HG02870 (cell line): ENCODE results near the gene TTF2.
A peak's percentile ranks its signal among the peaks of the same experiment; 100 is the strongest.

ENCODE experiments used
- ATAC-seq: cut with Tn5 transposase; IDR thresholded peaks from one replicate; pipeline ENCODE4 v1.9.1; 2021; ENCODE audit warnings: mild to moderate bottlenecking, moderate library complexity; ENCODE audit not compliant: unreplicated experiment

The TTF2 gene

DNA sequence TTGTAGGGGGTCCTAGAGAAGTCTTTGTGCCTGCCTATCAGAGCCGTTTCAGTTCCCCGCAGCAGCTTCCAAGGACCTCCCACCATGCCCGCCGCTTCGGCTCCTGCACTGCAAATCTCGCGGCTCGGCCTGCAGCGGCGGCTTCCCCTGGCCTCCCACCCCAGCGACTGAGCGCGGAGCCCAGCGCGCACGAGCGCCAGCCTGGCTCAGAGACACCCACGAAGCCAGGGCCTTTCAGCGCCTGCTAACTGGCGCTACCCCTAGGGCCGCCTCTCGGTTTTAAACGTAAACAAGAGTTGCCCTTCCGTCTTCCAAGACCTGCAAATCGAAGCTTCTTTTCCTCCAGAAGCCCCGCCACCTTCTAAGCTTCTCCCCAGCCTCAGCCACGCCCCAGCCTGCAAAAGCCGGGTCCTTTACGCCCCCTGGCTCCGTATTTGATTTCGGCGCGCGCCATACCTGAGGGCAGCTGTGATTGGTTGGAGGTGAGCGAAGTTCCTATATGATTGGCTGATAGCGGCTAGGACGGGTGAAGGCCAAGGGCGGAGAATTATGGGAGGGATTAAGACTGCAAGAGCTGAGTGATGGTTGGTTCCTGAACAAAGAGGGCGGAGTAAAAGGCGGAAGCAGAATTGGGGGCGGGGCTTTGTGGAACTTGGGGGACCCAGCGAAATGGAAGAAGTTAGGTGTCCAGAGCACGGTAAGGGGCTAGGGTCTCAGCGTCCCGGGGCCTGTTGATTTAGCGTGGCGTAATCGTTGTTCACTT is at the start of gene TTF2:
TTF2 (plus strand) TSS at position 649 of the 763 bp plus-strand sequence; CDS start at position 670, 21 bp downstream.
- ATAC-seq, result peak; percentile 91

DNA sequence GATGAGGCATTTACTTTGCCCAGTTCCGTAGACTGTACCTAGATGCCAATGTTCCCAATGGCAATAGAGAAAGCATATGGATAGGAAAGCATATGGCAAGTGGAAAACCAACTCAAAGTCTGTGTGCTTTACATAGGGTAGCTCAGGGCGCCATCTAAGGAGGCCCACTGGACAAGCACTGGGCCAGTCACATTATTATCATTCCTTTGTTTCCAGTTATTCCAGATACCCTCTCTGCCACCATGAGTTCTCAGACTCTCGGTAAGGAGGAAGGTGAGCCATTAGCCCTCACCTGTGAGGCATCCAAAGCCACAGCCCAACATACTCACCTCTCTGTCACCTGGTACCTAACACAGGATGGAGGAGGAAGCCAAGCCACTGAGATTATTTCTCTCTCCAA is 48.8 kb upstream of the TTF2 start:
- ATAC-seq, result no peak

DNA sequence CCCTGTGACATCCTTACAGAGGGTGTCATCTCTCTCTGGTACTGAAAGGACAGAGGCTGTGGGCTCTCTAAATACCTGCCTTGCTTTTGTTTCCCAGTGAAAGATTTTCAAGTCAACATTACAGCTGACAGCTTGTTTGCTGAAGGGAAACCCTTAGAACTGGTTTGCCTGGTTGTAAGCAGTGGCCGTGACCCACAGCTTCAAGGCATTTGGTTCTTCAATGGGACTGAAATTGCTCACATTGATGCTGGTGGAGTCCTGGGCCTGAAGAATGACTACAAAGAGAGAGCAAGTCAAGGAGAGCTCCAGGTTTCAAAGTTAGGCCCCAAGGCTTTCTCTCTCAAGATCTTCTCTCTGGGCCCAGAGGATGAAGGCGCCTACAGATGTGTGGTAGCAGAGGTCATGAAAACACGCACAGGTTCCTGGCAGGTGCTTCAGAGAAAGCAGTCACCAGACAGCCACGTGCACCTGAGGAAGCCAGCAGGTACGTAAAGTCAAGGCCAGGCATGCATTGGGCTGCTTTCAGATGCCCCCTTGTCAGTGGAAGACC is 46.7 kb upstream of the TTF2 start:
- no peak for ATAC-seq

DNA sequence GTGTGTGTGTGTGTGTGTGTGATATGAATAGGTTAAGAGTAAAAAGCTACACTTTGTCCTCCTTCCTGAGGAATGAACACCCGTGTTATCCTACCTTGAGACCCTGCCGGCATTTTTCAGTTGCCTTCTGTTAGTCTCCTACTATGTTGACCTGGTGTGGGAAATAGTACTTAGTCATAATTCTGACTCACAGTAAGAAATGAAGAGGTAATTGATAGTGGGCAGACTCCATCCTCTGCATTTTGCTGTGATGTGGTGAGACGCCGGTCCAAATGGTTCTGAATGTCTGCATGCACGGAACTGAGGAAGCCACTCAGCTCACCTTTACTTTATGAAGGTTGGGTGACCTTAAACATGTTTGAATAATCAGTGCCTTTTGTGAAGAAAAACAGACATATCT is 45.9 kb upstream of the TTF2 start:
- no peak for ATAC-seq

DNA sequence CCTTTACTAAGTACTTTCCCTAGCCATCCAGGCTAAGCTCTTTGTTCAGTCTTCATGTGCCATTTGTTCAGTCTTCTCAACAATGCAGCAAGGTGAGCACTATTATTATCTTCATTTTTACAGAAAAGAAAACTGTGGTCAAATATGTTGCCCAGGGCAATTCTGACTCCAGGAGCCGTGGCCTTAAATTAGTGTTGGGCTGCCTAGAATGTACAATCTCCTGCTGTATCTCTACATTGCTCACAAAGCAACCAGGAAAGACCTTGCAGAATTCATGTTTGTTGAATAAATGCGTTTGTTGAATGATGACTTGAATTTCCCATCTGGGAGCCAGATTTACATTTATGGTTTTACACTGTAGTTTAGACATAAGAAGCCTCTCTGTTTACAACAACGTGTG is 44.4 kb upstream of the TTF2 start:
- ATAC-seq, result no peak

DNA sequence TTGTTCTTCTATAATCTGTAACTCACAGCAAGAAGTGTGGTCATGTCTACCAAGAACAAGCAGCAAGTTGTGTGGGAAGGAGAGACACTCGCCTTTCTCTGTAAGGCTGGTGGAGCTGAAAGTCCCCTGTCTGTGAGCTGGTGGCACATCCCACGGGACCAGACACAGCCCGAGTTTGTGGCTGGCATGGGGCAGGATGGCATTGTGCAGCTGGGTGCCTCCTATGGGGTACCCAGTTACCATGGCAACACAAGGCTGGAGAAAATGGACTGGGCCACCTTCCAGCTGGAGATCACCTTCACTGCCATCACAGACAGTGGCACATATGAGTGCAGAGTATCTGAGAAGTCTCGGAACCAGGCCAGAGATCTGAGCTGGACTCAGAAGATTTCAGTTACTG is 43.1 kb upstream of the TTF2 start:
- ATAC-seq, result no peak

DNA sequence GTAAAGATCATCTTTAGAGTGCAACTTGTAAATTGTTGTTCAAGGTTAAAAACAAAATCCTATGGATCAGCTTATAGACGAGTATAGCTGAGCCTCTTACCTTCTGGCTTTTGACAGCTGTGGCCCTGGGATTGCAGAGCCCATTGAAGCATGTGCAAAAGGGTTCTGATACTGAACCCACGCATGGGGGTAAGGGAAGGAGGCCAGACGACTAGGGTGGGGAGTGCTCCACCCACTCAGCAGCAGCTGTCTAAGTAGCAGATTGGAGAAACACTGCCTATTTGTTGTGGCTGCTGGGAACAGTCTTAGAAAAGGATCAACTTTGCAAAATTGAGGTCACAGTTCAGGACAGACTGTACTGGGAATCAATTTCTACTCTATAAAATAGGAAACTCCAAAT is 42.5 kb upstream of the TTF2 start:
- peak; percentile 72 for ATAC-seq

DNA sequence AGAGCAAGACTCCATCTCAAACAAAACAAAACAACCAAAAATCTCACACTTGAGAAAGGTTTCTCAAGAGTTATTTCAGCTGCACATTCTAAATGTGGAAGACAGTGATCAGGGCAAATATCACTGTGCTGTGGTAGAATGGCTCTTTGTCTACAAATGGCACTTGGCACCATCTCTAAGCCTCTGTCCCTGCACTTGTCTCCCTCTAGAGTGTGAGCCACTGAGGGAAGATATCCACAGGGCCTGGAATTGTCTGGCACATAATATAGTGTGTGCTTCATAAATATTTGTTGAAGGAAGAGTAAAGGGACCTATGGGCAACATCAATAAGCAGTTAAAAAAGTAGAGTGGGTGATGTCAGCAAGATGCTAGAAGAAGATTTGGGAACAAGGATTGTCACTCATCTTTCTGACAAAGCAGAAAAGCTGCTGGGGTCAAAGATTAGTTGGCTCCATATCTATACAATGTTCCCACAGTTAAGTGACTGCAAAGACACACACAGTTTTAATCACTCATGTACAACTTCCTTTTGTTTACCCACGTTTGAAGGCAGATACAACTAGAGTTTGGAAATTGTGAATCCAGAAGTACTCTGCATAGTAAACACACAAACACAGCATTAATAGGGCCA is 39.5 kb upstream of the TTF2 start:
- no peak for ATAC-seq

DNA sequence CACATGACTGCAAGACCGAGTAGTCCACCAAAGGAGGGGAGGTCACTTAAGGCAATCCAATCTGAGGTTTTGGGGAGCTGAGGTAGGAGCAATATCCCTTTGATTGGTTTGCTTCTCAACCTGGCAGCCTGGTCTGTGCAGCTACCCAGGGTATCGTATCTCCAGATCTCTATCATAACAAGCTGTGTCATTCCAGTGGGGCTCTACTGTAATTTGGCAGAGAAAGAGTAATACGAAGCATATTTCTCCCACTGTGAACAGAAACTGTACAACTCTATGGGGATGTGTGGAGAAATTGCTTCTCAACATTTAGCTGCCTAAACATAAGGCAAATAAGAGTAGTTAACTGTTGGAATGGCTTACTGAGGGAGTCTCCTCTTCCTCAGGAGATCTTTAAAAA is 38.0 kb upstream of the TTF2 start:
- no peak for ATAC-seq

DNA sequence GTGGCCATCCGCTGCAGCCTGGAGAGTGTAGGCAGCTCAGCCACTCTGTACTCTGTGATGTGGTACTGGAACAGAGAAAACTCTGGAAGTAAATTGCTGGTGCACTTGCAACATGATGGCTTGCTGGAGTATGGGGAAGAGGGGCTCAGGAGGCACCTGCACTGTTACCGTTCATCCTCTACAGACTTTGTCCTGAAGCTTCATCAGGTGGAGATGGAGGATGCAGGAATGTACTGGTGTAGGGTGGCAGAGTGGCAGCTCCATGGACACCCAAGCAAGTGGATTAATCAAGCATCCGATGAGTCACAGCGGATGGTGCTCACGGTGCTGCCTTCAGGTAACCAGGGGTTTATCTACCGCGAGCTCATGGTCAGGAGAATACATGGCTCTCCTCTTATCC is 34.6 kb upstream of the TTF2 start:
- no peak for ATAC-seq

DNA sequence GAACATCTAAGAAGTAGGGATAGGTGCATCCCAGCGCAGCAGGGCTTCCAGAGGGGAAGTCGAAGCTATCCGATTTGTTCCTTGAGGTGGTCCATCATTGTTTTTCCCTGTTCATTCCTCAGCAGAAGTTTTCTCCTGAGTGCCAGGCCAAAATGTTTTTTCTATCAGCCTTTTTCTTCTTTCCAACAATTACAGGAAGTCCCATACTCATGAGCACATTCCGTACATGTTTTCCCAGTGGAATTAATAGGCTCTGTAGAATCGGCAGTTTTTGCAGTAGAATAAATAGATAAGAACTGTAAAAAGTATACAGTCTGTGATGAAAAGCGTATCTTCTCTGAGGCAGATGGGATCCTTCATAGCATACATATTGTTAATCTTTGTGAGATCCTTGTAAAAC is 33.8 kb upstream of the TTF2 start:
- no peak for ATAC-seq

DNA sequence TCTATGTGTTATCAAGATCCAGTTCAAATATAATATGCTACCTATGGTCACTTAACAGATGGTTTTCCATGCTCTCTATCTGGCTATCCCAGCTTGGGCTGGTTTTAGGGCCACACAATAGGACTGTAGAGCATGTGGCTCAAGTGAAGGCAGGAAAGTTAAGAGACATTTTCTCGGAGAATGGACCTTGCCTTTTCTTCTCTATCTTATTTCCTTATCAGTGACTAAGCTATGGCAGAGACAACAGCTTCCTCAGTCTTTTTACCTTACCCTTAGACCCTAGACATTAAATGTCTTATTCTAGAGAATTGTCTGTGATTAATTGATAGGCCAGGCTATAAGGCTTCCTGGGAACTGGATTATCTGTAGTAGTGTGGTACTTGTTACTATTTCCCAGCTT is 30.4 kb upstream of the TTF2 start:
- no peak for ATAC-seq

DNA sequence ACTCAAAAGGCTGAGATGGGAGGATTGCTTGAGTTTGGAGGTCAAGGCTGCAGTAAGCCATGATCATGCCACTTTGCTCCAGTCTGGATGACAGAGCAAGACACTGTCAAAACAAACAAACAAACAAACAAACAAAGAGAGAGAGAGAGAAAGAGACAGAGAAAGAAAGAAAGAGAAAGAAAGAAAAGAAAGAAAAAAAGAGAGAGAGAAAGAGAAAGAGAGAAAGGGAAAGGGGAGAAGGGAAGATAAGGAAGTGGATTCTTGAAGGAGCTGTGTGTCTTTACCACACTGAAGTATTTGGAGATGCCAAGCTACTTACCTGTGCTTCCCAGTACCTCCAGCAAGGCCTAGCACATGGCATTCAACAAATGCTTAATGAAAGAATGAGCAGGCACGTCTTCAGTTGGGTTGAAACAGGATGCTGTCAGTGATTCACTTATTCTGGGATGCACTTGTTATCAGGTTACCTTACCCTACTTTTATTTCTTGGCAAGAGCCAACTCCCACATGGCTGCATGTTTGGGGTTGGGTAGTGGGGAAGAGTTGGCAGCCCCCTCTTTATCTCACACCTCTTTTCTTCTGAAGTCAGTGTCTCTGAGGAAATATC is 29.8 kb upstream of the TTF2 start:
- no peak for ATAC-seq

DNA sequence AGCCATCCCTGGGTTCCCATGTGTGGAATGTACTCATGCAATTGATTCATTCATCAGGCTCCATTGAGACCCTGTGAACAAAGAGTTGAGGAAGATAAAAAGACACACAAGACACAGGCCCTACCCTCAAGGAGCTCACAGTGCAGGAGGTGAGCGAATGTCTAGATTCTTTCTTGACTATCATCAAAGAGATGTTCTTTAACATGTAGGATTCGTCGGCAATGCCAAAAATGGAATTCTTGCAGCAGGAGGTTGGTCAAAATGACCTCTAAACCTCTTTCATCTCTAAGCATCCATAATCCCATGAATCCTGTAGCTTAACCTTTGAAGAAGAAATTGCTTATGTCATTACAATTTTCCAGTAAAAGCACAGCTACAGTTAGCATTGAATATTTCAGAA is 27.9 kb upstream of the TTF2 start:
- no peak for ATAC-seq

DNA sequence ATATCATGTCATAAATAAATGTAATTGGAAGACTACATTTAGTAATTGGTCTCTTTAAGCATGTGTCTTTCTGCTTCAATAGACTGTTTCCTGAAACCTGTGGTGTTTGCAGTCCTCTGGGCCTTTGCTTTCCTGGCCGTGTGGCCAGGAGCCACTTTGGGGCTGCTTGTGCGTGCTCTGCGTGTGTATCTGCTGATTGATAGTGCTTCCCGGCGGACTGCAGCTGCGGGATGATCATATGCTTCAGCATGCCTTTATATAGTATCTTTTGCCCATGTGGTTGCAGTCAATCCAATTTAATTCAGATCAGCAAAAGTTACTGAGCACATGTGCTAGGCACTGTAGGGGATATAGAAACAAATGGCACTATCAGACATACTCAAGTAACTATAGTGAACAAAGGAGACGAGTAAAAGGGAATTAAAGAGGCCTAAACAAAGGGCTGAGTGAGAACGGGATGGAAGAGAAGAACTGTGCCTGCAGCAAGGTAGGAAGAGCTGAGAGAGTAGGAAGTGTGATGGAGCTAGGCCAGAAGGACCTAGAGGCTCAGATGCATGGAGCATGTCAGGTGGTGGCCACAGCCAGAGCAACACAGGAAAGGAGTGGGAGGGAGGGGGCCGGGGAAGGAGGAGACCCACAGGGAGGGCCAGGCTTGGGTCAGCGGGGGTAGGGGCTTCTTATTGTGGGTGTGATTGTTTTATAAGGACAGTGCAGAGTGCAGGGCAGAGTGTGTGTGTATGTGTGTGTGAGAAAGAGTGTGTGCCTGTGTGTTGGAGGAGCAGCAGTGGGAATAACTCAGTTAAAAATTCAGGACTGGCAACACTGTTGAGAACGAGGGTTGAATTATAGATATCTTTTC is 27.2 kb upstream of the TTF2 start:
- ATAC-seq, result no peak

DNA sequence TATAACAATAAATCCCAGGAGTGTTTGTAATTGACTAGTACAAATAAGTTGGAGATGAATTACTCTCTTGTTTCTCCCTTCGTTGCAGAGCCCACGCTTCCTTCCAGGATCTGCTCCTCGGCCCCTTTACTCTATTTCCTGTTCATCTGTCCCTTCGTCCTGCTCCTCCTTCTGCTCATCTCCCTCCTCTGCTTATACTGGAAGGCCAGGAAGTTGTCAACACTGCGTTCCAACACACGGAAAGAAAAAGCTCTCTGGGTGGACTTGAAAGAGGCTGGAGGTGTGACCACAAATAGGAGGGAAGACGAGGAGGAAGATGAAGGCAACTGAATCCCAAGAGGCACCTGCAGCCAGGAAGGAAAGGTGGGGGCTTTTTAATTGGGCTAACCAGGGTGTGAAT is 26.4 kb upstream of the TTF2 start:
- ATAC-seq, result no peak

DNA sequence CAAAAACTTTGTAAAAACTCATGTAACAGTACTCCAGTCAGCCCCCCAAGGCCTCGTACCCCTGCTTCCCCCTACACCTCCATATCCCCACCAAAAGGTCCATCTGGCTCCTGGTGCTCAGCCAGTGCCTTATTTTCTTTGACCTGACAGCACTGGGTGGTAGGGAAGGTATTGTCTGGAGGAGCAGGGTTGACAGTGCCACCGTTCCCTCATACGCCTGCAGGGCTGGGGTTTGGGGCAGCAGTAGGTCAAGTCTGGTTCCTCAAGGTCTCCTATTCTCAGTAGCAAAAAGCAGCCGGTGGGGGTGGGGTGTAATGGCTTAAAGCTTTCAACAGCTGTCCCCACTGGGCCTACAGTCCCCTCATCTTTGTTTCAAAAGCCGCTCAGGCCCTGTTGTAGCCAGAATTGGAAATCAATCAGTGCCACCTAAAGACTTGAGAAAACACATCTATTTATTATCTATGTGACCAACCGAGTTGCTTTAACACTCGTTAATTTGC is 25.3 kb upstream of the TTF2 start:
- ATAC-seq, result no peak

DNA sequence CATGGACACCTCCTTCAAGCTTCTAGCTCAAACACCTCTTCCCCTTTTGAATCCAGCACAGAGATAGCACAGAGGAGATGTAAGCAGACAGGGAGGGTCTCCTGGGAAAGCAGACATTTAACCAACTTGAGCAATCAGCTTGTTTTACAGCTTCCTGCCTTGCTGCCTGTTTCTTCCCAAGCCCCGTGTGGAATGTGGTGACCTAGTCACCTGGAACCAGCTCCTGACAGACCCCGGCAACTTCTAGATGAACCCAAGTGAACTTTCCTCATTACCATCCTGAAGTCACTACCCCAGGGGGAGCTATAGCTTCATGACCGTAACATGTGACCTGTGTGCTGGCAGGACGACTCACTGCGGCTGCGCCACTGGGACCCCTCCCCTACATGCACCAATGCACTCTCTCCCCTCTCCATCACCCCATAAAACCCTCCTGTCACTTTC is 24.1 kb upstream of the TTF2 start:
- ATAC-seq, result no peak

DNA sequence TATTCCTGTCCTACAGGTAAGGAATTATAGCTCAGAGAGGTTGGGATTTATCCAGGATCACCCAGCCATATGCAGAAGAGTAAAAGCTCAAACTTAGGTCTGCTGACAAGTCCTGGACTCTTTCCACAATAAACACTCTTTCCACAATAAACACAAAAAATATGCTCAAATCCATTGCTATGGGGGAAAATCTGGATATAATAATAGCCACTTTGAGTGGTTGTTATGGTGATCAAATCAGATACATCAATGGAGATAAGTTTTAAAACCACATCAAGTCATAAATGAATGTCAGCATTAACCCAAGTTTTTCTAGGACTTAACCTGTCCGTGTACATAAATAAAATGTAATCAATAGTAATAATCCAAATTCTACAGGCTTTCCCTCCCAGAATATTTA is 22.3 kb upstream of the TTF2 start:
- no peak for ATAC-seq

DNA sequence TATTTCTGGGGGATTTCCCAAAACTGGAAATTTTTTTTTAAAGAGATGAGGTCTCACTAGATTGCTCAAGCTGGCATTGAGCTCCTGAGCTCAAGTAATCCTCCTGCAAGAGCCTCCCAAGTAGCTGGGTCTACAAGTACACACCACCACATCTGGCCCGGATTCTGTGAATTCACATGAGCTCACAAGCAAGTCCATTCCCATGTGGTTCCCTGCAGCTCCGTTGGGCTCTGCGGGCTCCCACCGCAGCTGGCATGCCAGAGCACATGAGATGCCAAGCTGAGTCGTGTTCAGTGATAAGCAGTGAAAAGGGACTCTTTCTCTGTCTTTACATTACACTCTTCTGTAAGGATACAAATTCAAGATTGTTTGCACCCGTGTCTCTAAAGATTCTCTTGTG is 21.9 kb upstream of the TTF2 start:
- ATAC-seq, result no peak

DNA sequence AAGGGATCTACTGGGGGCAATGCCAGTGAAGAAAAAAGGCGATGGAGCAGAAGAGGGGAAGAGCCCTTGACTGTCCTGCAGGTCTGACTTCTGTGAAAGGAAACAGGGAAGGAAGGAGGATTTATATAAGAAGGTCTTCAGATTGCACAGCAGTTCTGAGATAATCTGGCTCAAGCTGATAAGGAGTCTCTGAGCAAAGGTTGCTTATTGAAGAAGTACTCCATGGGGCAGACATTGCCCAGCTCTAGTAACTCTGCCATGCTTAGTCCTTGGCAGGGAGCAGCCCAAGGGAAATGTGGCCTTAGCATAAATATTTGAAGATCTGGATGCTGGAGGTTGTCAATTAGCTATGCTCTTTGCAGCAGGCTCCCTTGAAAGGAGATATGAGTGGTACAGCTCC is 15.9 kb upstream of the TTF2 start:
- no peak for ATAC-seq
